Thyroid gland (tissue), 4 donors: ENCODE data around the gene DDX24.

Experiments
- CTCF ChIP-seq, 6 experiments: fragments of 200-600 bp in 3 of 6; fragments of 450-650 bp in 3 of 6; sonication (generic) in 3 of 6; IDR thresholded peaks; one replicate each; pipeline ENCODE4 v1.5.1; 2016 to 2019; ENCODE audit warnings: antibody characterized with exemption in 6 of 6, mild to moderate bottlenecking in 2 of 6, inconsistent platforms in 1 of 6, moderate library complexity in 1 of 6
- POLR2A ChIP-seq, 2 donors: fragments of 450-650 bp; IDR thresholded peaks; one replicate each; pipeline ENCODE4 v1.6.1; 2017; ENCODE audit warnings: antibody characterized with exemption in 2 of 2, mild to moderate bottlenecking in 2 of 2, moderate library complexity in 1 of 2

- TF ChIP-seq CTCF (IDR thresholded peaks at IDR 0.05), result no peak
- TF ChIP-seq POLR2A (IDR thresholded peaks at IDR 0.05), result no peak
These were observed 66.6 kb downstream of the DDX24 start for GRCh38 chr14:94014382-94014781.
